GM19035 (cell line): ENCODE measurements around the gene KLRC1.
"Not testable (repeated sequence)": the region's sequence is repeated elsewhere in the genome, so short reads cannot be mapped to it uniquely, and the experiment has no call there.

Source experiments
- ATAC-seq: cut with Tn5 transposase; IDR thresholded peaks from one replicate; pipeline ENCODE4 v1.9.1; 2021; ENCODE audit not compliant: unreplicated experiment

Gene KLRC1

GRCh38 chr12:10453156-10453555 lies at the start of gene KLRC1:
KLRC1 (minus strand) TSS chr12:10453377; CDS start chr12:10451156, 2,221 bp downstream.
- no peak for ATAC-seq

- ATAC-seq = no peak
Measured at GRCh38 chr12:10501030-10501429, 47.9 kb upstream of the KLRC1 start.

- no peak for ATAC-seq
Measured at GRCh38 chr12:10498042-10498441, 44.9 kb upstream of the KLRC1 start.

GRCh38 chr12:10497602-10498001 lies 44.4 kb upstream of the KLRC1 start:
- no peak for ATAC-seq

GRCh38 chr12:10491766-10492165 lies 38.6 kb upstream of the KLRC1 start:
- no peak for ATAC-seq

- not testable (repeated sequence) for ATAC-seq
Measured at GRCh38 chr12:10487328-10487727, 34.2 kb upstream of the KLRC1 start.

- ATAC-seq = not testable (repeated sequence)
Measured at GRCh38 chr12:10481901-10482300, 28.7 kb upstream of the KLRC1 start.

- not testable (repeated sequence) for ATAC-seq
Measured at GRCh38 chr12:10472808-10473207, 19.6 kb upstream of the KLRC1 start.

GRCh38 chr12:10469701-10470100 lies 16.5 kb upstream of the KLRC1 start:
- ATAC-seq = no peak

GRCh38 chr12:10466311-10466710 lies 13.1 kb upstream of the KLRC1 start:
- ATAC-seq = no peak

GRCh38 chr12:10457760-10458159 lies 4.6 kb upstream of the KLRC1 start:
- ATAC-seq = no peak

GRCh38 chr12:10456856-10457255 lies 3.7 kb upstream of the KLRC1 start:
- ATAC-seq = no peak

GRCh38 chr12:10455766-10456165 lies 2.6 kb upstream of the KLRC1 start:
- no peak for ATAC-seq

- ATAC-seq = no peak
Measured at GRCh38 chr12:10454531-10454930, 1.4 kb upstream of the KLRC1 start.

GRCh38 chr12:10448236-10448635 lies 4.9 kb downstream of the KLRC1 start:
- no peak for ATAC-seq

GRCh38 chr12:10446052-10446451 lies 7.1 kb downstream of the KLRC1 start:
- not testable (repeated sequence) for ATAC-seq

- not testable (repeated sequence) for ATAC-seq
Measured at GRCh38 chr12:10441144-10441543, 12.0 kb downstream of the KLRC1 start.

GRCh38 chr12:10439608-10440274 lies 13.4 kb downstream of the KLRC1 start:
- ATAC-seq = not testable (repeated sequence)

GRCh38 chr12:10437601-10438000 lies 15.6 kb downstream of the KLRC1 start:
- not testable (repeated sequence) for ATAC-seq

GRCh38 chr12:10435816-10436215 lies 17.4 kb downstream of the KLRC1 start, which contains the start of gene KLRC2:
KLRC2 (minus strand) TSS chr12:10436010; CDS start chr12:10435986, 24 bp downstream.
- not testable (repeated sequence) for ATAC-seq

GRCh38 chr12:10430623-10431022 lies 22.6 kb downstream of the KLRC1 start:
- ATAC-seq = not testable (repeated sequence)

GRCh38 chr12:10425938-10426337 lies 27.2 kb downstream of the KLRC1 start:
- not testable (repeated sequence) for ATAC-seq
